NOMO-1 treated with DMSO at 0.1 percent for 48 hours (cell line): ENCODE results near the gene ABR.

Source experiments
- DNase-seq: peaks from one replicate; lab custom pipeline; 2025; ENCODE audit not compliant: unreplicated experiment; lab: John Stamatoyannopoulos, UW

Gene ABR

DNA sequence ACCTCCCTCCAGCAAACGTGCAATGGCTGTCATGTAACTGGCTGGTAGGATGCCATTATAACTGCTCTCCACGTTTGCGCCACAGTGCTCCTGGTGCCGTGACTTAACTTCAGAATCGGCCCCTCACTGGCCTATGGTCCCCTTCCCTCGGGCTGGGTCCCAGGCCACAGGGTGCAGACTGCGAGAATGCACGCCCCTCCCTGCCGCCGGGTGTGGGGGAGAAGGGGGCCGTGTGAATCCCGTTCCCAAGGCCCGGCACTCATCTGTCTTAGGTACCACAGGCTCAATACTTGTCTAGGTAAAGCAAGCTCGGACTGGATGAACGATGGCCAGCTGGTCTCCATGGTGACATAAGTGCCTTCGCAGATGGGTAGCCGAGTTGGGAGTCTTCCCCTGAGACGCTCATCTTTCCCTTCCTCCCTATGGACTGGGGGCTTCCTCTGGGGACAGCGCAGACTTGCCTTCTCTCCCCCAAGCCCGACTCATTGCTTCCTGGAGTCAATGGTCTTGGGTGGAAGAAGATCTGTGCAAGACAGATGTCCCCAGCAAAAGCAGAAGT is 145.1 kb downstream of the ABR start:
- no peak for DNase-seq

DNA sequence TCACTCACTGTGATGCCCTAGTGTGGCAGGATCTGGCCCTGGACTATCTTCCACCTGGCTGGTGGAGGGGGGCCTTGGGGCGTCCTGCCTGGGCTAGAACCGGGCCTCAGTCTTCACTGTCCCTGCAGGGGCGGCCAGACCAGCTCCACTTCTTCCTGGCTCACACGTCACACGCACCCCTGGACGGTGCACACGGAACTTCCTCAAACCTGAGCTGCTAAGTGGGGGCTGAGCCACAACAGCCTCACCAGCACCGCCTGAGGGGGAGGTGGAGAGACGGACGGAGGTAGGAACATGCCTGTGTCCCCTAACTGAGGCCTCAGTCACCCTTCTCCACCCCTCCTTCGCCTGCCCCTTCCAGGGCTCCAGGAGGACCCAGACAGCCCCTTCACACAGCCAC is 146.3 kb downstream of the ABR start:
- DNase-seq = no peak

DNA sequence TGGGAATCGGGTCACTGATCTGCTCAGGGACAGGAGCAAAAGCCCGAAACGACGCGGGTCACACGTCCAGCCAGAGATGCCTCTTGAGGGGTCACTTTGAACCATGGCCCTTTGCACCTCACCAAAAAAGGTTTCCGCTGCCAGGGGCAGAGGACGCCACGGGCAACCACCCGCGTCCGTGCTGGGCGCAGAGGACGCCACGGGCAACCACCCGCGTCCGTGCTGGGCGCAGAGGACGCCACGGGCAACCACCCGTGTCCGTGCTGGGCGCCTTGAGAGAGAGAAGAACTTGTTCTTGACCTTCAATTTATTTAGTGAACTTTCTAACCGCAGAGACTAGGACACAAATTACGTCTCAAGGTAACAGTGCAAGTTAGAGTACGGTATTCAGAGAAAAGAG is 147.4 kb downstream of the ABR start:
- no peak for DNase-seq

DNA sequence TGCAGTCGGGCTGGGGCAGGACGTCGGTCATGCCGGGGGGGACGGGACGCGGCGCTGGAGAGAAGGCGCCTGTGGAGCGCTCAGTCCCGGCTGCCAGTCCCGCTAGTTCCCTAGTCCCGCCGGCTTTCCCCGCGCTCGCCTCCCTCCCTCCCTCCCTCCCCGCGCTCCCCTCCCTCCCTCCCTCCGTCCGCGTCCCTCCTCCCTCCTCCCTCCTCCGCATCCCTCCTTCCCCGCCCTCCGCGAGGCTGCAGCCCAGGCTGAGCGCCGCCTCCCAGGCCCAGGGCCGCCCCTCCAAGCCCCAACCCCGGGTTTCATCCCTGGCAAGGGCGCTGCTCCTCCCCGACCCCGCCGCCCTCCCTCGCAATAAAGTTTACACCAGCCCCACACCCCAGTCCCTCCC is 148.1 kb downstream of the ABR start:
- no peak for DNase-seq

DNA sequence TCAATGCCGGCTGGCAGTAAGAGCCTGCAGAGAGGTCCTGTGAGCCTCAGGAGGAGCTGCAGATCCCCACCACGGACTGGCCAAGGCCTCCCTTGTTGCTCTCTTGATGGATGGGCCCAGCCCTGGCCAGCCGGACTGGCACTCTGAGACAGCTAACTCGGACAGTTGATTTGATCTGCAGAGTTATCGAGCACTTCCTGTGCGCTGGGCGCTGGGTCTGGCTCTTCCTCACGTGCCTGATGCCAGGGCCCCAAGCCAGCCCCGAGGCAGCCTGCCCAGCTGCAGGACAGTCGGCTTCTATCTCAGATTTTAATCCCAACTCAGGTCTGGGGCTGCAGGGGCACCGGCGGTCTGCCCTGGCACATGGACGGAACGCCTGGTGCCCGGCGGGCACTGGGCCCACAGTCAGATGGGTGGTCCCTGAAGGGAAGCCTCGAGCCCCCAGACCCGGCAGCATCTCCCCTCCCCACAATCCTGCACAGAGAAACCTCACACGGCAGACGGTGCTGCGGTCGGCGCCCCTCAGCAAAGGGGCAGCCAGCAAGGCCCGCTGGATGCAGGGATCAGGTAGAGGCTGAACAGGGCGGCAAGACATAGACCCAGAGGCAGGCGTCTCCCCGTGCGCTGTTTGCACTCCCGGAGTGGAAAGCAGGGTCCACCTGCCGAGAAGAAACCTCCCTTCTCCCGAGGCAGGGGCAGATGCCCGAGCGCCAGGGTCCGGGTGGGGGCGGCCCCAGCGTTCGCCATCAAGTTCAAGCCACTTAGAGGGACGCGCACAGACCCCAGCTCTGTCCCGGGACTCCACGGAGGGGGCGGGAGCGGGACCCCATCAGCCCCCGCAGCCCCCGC is 148.9 kb downstream of the ABR start:
- no peak for DNase-seq

DNA sequence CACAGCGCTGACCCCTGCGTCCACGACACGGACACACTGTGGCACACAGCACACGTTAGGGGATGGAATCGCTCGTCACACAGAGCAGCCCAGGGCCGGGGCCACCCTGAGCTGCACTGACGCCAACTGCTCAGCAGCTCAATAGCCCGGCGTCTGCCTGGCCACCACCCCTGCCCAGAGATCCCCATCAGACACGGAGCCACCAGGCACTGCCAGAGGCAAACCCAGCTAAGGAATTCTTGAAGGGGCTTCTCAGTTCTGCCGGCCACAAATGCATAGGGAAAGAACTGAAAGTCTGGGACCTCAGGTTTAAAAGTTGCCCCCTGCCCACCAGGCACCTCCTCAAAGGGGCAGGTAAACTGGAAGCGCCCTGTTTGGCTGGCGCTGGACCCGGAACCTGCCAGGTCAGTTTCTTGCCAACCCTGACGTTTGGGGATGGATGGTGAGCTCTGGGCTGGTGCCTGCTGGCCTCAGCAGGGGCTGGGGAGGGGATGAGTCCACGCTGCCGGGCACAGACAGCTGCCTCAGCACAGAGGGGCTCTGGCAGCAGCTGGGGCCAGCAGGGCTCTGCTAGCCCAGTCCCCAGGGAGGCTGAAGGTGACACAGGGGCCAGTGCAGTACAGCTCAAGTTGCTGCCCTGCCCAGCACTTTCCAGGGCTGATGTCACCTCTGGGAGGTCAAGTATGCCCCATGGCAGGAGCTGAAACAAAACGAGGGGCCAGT is 149.7 kb downstream of the ABR start:
- no peak for DNase-seq

DNA sequence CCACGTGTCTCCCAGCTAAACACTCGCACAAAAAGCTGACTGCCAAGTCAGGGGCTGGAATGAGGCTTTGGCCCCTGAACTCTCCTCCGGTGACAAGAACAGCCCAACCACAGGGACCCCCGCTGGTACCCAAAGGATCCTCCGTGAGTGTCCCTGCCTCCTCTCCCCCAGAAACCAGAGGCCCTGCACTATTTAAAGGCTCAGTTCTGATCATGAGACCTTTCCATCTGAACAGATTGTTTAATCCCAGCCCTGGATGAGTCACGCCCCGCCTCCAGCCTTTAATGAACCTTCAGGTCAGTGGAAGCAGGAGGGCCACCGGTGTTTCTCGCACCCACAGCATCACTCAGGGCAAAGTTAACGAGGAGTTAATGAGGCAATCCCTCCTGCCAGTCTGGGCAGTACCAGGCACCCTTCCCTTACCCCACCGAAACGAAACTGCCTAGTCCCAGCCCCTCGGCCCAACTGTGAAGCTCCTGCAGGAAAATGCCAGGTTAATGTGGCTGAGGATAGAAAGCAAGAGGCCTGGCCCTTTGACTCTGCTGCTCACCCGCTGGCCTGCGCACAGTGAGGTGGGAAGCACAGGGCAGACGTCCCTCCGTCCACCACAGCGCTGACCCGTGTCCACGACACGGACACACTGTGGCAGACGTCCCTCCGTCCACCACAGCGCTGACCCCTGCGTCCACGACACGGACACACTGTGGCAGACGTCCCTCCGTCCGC is 150.4 kb downstream of the ABR start:
- DNase-seq = no peak

DNA sequence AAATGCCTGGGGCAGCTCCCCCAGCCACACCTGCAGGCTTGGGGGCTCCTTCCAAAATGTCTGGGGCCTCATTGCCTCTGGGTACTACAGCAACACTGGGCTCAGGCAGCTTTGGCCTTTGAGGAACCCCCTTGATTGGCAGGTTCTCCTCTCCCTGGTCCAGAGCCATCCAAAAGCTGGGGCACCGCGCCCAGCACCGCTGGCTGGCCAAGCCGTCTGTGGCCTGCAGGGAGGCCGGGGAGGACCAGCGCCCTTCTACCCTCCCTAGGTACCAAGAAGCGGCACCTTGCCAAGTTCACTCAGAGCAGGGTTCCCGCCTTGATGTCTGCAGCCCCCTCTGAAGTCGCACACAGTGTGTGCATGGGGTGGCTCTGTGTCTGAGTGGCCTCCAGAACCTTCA is 152.7 kb downstream of the ABR start:
- DNase-seq = no peak

DNA sequence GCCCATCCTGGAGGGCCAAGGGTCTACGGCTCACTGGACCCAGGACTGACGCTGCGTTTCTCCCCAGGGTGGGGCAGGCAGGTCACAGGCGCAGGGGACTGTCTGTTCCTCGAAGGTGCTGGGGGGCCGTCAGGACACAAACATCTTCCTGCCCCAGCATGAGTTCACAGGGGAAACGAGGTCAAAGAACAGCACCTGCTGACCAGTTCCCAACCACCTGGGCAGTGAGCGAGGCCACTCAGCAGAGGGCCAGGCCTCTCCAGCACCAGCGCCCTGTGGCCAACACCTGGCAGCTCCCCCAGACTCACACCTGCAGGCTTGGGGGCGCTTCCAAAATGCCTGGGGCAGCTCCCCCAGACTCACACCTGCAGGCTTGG is 153.2 kb downstream of the ABR start:
- DNase-seq = no peak

DNA sequence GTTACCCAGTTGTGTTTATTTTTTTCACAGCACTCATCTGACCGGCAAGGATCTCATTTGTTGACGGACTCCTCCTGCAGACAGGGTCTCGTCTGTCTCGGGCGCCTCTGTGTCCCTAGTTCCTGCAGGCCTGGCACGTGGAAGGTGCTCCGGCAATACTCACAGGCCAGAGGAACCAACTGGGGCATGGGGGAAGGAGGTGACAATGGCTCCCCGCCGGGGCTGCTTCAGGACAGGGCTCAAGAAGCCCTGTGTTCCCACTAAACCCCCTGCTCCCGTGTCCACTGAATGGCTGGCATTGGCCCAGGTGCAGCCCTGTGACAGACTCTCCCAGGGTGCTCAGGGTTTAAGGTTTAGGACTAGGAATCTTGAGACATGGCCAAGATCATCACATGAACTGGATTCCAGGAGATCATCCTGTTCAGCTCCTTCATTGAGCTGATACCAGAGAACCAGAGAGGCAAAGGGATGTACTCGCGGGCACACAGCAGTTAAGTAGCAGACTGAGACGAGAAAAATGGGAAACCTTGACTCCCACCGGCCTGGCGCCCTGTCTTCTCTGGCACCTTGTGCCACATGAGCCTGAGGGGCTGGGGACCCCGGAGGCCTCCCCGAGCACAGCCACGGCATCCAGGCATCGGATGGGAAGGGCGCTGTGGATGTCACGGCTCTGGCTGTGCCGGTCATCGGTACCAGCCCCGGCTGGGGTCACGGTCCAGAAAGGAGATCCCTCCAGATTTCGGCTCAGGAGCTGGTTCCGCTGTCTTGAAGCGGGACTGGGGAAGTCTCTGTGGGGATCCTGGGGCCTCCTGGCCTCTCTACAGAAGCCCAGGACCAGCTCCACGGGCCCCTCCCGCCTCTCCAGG is 153.8 kb downstream of the ABR start:
- no peak for DNase-seq

DNA sequence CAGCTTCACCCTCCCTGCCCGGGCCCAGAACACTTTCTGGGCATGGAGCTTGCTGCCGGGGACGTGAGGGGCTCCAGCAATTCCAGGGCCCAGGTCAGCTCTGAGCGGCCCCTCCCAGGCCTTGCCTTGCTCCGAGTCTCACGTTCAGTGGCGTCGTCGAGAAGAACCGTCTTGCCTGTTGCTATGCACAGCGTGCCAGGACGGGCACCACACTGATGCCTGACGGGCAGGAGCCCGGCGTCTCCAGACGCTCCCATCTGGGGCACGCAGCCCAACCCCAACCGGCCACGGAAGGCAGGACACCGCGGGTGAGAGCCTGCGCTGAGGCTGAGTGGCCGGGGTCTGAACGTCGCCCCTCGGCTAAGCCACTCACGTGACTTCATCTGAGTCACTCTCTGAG is 155.7 kb downstream of the ABR start:
- no peak for DNase-seq

DNA sequence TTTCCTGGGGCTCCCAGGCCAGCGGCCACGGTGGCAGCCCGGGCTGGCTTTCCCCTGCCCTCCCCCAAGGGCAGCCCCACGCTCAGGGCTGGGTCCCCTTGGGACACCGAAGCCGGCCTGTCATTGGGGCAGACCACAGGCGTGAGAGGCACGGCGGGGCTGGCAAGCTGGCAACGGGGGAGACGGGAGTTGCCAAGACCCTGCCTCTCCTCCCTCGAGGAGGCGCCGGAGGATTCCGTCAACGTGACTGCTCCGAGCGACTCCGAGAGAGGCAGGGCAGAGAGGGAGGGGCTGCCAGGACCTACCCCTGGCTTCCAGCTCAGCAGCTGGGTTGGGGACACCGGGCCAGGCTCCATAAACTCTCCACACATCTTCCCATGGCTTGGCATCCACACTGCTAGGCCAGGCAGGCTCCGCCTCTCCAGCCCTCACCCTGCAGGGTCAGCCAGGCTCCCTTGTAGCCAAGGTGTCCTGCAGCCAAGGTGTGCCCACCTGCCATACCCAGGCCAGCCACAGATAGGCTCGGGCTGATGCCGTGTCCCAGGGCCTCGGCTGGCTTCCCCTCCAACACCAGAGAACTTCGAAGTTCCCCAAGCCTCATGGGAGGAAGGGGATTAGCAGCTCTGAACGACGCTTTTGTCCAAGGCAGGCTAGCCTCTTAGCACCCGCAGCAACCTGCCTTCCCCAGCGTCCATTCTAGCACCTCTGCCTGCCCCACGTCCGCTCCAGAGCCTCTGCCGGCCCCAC is 157.3 kb downstream of the ABR start:
- DNase-seq = no peak

DNA sequence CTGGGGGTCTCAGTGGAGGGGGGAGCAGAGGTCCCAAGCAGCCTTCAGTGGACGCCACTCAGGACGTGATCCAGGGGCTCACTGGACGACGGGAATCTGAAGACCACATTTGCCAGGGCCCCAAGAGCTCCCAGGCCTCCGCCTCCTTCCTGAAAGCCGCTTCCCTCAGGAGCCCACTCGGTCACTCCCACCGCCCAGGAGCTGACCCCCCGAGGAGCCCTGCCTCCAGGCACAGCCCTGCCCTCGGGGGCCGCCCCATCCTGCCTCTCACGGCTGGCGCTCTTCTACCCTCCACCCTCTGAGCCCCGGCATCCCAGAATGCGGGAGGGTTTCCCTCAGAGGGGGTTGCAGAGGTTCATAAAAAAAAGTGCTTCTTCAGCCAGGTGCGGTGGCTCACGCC is 158.6 kb downstream of the ABR start:
- DNase-seq = no peak

DNA sequence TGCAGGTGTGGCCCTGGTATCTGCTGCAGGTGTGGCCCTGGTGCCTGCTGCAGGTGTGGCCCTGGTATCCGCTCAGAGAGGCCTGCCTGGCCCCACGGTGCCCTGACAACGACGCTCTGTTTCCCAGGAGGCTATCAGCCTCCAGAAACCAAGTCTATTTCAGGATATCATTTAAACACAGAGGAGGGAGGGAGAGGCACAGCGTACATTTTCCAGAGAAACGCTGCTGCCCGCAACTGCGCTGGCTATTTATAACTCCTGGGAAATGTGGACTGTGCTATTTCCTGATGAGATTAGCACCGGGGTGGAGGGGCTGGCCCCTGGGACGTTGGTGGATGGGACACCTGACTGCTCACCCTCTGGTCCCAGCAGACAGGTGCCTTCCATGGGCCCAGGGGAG is 160.3 kb downstream of the ABR start:
- no peak for DNase-seq

DNA sequence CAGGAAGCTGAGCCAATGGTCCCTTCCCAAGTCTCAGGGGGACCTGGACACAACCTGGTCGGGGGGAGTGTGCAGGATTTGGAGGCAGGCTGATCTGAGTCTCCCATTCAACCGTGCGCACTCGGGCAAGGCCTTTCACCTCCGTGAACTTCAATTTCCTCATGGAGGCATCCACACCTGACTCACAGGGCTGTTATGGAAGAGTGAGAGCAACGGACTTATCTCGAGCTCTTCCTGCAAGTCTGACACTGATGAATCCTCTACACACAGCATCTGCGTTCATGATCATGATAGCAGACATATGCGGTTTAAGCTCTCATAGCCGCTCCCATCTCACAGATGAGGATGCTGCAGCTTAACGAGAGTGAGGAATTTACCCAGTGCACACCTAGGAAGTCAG is 161.2 kb downstream of the ABR start:
- no peak for DNase-seq

DNA sequence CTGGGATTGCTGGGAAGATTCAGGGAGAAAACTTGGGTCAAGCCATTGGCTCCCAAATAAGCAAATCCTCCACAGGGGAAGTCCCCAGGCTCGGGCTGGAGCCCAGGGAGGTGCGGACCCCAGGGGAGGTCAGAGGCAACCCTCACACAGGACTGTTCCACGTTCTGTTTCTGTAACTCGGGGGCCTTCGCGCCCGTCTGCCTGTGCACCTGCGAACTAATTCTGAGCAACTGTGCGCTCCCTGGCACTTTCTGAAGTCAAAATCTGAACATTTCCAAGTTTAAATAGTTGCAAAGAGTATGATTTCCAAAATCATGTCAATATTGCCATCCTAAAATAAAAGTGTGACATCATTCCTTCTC is 166.1 kb downstream of the ABR start:
- no peak for DNase-seq

DNA sequence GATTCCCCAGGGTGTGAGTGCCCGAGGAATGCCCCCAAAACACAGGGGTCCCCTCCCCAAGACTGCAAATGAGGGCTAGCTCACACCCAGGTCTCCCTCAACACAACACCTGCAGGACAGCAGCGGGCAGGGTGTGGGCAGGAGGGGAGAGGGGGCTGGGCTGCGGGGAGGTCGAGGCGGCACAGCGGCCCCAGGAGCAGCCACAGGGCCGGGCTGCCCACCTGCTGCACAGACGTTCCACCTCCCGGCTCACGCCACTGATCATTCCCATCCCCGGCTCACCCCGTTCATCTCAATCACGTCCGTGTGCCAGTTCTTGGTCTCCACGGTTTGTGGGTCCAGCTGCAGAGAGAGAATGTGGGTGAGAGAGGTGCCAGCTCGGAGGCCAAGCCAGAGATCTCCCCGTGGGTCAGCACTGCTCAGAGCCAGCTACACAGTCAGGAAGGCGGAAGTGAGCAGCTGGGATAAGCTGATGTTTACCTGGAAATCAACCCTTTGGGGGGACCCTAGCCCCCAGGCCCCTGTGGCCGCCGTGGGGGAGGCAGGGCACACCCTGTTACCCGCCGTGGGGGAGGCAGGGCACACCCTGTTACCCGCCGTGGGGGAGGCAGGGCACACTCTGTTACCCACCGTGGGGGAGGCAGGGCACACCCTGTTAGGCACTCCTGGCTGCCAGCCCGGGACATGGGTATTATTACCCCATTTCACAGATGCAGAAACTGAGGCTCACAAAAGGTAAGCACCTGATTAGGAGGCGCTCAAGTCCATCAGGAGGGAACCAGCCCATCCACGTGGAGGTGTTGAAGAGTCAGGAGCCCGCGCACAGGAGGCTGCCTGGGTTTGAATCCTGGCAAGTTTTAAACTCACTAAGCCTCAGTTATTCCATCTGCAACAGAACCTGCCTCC is 166.7 kb downstream of the ABR start:
- no peak for DNase-seq

DNA sequence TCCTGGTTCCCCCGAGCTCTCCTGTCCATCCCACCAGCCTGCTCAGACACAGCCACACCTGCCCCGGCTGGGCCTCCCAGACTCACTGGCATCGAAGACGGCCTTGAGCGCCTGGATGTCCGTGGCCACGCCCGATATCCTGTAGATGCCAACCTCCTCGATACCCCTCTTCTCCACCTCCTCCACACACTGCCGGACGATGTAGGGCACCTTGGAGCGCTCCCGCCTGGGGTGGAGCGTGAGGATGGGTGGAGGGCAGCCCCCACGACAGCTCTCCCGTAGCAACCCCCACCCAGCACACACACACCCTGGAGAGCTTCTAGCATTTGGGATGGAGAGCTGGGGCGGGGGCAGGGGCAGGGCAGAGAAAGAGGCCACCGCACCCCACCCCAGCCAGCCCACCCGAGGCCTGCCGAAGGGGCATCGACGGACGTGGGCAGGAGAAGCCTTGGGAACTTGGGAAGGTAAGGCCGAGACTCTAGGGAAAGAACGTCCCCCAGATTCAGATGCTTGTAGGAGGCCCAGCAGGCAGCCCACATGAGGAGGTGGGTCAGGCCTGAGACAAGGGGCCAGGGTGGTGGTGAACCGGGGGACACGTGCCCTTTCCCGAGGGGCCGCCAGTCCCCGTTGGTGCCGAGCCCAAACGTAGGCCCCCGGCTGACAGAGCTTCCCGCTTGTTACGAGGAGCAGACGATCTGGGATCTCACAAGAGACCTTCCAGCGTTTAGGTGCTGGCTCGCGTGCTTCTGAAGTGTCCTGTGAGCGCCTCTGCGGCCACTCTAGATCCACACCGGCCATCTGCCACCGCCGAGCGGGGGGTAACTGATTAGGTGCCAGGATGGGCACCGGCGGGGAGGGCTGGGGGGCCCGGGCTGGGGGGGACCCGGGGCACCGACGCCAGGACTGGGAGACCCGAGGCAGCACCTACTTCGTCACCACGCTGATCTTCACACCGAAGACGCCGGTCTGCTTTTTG is 167.7 kb downstream of the ABR start:
- DNase-seq = no peak
